AG04449 (cell line): ENCODE measurements around the gene MRC1.
A peak's percentile ranks its signal among the peaks of the same experiment; 100 is the strongest.

Experiments
- CTCF ChIA-PET: fragments of 350-600 bp; formaldehyde crosslinking; extraction: SDS; loops from one replicate; lab custom pipeline; 2021; ENCODE audit warnings: antibody characterized with exemption; lab: Yijun Ruan, JAX
- POLR2A ChIA-PET: fragments of 400-600, 350-600 bp; formaldehyde crosslinking; extraction: SDS; loops from one replicate; lab custom pipeline; 2020; ENCODE audit warnings: antibody characterized with exemption, inconsistent platforms; lab: Yijun Ruan, JAX
- DNase-seq: peaks from one replicate; pipeline ENCODE4 v3.0.0-alpha.2; 2010; ENCODE audit warnings: low read depth, low spot score
- H3K4me3 ChIP-seq: 2 replicates; pipeline ENCODE4 v1.5.1; 2011; ENCODE audit warnings: low read depth, mild to moderate bottlenecking, control low read depth, low read length
- CTCF ChIP-seq: IDR thresholded peaks from one replicate; pipeline ENCODE4 v1.5.1; 2011; ENCODE audit warnings: mild to moderate bottlenecking, moderate library complexity, low read length, control low read depth, inconsistent platforms; ENCODE audit not compliant: insufficient read depth; ENCODE audit errors: missing control alignments

The MRC1 gene

DNA sequence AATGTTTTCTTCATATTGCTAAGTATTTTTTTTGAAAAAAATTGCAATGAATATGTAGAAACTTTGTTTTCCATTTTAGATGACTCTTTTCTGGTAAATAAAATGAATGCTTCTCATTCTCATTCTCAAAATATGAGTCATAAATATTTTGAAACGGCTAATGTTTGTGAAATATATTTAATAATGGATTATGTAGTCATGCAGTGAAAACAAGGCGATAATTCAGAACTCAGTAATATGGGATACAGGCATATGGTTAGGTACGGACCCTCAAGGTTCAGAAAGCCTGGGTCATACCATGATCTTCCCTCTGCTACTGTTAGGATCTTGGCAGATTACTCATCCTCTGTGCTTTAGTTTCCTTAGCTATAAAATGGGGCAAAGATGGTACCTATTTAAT, 96.3 kb downstream of the MRC1 start:
- no peak for DNase-seq
- POLR2A ChIA-PET: no interaction called here
- no peak for TF ChIP-seq CTCF
- CTCF ChIA-PET: interaction anchor here (0.9 to 1.9 kb wide), 7 partner anchors 10 to 333 kb away, joined by 3 to 6 read pairs (median 4); no protein-coding TSS in a partner anchor
- H3K4me3 ChIP-seq: no peak overlapping the region

- POLR2A ChIA-PET: no interaction called here
- no peak for DNase-seq
- H3K4me3 ChIP-seq: no peak overlapping the region
- no peak for TF ChIP-seq CTCF
- CTCF ChIA-PET: interaction anchor here (0.9 to 2.3 kb wide), 7 partner anchors 10 to 332 kb away, joined by 3 to 6 read pairs (median 4); no protein-coding TSS in a partner anchor
Measured at GRCh38 chr10:17906002-17906401, 96.9 kb downstream of the MRC1 start.

- ChIA-PET CTCF (interaction anchor here (0.7 to 2.3 kb wide), 5 partner anchors 8 to 309 kb away, joined by 3 to 6 read pairs (median 4); no protein-coding TSS in a partner anchor), POLR2A (no interaction called here)
Measured at GRCh38 chr10:17907641-17908040, 98.5 kb downstream of the MRC1 start.

GRCh38 chr10:17910125-17910789, 101.1 kb downstream of the MRC1 start:
- ChIA-PET CTCF (interaction anchor here (0.6 to 3.0 kb wide), 15 partner anchors 9 to 308 kb away, joined by 3 to 19 read pairs (median 6); no protein-coding TSS in a partner anchor), POLR2A (no interaction called here)
- no peak overlapping the region for H3K4me3 ChIP-seq
- DNase-seq: peak; percentile 9
- peak; percentile 60 for TF ChIP-seq CTCF

More at GRCh38 chr10:17907641-17908040, 98.5 kb downstream of the MRC1 start:
- no peak for TF ChIP-seq CTCF
- DNase-seq: no peak
- H3K4me3 ChIP-seq: no peak overlapping the region

- CTCF ChIA-PET: interaction anchor here (1.2 to 1.7 kb wide), 3 partner anchors 9 to 192 kb away, joined by 5 to 6 read pairs (median 5); no protein-coding TSS in a partner anchor
- POLR2A ChIA-PET: no interaction called here
- no peak for DNase-seq
- no peak for TF ChIP-seq CTCF
- H3K4me3 ChIP-seq: no peak overlapping the region
Measured at GRCh38 chr10:17912754-17913153, 103.6 kb downstream of the MRC1 start.

GRCh38 chr10:17913604-17914003, 104.5 kb downstream of the MRC1 start:
- TF ChIP-seq CTCF: no peak
- DNase-seq: no peak
- no peak overlapping the region for H3K4me3 ChIP-seq
- POLR2A ChIA-PET: no interaction called here
- CTCF ChIA-PET: interaction anchor here (0.8 to 1.4 kb wide), 2 partner anchors 11 to 72 kb away, joined by 3 to 6 read pairs; no protein-coding TSS in a partner anchor
